ENCODE data around the gene SLC17A3.

Gene SLC17A3, protein sequence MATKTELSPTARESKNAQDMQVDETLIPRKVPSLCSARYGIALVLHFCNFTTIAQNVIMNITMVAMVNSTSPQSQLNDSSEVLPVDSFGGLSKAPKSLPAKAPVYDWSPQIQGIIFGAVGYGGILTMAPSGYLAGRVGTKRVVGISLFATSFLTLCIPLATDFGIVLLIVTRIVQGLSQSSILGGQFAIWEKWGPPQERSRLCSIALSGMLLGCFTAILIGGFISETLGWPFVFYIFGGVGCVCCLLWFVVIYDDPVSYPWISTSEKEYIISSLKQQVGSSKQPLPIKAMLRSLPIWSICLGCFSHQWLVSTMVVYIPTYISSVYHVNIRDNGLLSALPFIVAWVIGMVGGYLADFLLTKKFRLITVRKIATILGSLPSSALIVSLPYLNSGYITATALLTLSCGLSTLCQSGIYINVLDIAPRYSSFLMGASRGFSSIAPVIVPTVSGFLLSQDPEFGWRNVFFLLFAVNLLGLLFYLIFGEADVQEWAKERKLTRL

GRCh38 chr6:25874118-25874517 is at the start of gene SLC17A3:
TSS of gene SLC17A3 (minus strand) at chr6:25874243. CDS start at chr6:25868387, 5,856 bp downstream.
- DNase-seq = no peak

DNA sequence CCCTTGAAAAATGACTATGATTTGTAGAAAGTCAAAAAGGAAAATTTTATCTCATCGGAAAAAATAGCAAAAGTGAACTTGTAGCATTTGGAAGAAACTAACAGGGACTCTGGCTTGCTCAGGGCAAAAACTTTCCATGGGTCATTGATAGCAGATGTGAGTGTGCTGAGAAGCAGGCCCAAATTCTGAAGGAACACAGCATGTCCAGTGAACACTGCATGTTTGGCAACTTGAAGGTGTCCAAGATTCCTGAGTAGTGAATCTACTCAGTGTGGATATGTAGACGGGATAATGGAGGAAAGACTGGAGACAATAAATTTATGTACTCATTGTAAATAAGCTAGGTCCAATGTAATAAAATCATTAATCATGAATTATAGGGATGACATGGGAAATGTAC is 48.3 kb upstream of the SLC17A3 start:
- no peak for DNase-seq

- DNase-seq = no peak
These were observed 47.6 kb upstream of the SLC17A3 start for GRCh38 chr6:25921525-25922203.

DNA sequence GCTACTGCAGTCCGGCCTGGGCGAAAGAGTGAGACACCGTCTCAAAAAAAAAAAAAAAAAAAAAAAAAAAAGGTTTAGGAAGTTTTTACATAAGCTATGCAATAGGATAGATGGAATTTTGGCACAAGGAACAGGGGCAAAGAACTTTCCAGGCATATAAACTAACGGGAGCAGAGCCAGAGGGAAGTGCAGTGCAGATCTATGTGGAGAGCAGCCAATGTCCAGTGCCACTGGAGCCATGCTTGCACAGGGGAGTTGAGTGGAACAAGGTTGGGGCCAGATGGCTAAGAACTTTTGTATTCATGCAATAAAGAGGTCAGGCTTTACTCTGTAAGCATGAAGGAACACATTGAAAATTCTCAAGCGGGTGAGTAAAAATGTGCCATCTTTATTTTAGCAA is 45.6 kb upstream of the SLC17A3 start:
- no peak for DNase-seq

DNA sequence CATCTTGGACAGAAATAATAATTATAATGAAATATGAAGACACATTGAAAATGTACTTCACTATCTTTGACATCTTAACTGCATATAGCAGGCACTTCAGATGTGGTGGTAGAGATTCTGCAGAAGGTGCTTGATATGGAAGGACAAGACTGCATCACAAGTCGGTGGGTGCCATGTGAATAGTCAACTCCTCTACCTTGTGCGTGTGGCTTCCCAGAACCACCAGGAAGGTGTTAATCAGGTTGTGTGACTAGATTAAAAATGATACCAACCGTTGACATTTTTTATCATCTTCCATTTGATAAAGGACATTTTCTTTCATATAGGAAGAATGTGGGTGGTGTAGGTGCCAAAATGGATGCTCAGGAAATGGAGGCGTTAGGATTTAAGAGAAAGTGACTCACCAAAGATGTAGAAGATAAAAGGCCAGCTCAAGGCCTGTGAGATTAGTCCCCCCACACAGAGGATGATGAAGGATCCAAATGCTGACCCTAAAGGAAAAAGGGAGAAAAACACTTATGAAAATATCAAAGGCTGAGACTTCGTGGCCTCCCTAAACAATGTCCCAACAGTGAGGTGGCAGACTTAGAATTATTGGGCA is 44.1 kb upstream of the SLC17A3 start:
- no peak for DNase-seq

DNA sequence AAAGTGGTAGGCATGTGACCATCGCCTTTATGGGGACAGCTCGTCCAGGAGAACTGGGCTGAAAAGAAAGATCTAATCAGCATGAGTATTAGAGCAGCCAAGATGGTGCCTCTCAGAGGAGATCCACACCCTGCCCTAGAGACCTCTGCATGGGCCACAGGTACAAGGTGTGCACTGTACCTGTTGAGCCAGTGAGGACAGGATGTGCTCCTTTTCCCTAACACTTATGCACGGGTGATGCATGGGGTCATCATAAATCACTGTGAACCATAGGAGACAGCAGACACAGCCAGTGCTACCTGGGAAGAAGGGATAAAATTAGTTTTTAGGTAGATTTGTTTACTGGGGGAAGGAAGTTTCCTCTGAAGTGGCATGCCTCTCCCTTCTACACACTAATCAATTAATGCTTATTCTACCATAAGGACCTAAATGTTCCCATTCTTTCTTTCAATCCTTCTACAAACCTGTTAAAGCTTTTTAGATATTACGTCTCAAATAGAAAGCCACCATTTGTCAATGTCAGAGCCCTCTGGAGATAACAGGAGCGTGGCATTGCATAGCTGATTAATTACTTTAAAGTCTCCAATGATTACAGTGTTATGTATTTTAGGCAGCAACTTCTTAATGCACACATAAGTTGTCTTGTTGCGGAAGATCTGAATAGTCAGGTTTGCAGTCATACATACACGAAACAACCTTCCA is 42.9 kb upstream of the SLC17A3 start:
- no peak for DNase-seq

DNA sequence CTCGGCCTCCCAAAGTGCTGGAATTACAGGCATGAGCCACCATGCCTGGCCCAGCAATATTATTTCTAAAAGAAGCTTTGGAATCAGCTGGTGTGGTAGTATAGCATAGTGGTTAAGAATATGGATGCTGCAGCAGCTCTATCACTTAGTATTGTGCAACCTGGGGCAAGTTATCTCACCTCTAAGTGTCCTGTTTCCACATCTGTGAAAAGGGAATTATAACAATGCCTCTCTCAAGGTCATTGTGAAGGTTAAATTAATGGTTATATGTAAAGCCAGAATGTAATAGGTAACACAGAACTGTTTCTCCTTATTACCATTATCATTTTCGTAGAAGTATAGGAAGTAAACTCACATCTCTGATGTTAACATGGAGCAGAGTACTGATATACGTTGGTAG is 42.3 kb upstream of the SLC17A3 start:
- no peak for DNase-seq

DNA sequence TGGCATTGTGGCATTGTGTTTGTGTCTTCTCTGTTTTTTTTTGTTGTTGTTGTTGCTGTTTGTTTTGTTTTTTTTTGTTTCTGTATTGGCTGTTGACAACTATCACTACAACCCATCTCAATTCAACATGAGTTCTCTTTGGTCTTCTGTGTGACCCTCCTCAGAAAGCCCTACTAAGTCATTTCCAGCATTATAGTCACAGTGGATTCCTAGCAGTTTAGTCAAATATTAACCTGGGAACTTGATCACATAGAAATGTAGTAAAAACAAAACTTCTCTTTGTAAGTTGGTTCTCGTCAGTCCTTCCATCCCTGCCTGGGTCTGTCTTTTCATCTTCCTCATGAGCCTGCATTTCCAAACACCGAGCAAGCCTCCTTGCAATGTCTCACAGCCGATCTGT is 39.7 kb upstream of the SLC17A3 start:
- no peak for DNase-seq

GRCh38 chr6:25911351-25911750 is 37.3 kb upstream of the SLC17A3 start:
- no peak for DNase-seq

DNA sequence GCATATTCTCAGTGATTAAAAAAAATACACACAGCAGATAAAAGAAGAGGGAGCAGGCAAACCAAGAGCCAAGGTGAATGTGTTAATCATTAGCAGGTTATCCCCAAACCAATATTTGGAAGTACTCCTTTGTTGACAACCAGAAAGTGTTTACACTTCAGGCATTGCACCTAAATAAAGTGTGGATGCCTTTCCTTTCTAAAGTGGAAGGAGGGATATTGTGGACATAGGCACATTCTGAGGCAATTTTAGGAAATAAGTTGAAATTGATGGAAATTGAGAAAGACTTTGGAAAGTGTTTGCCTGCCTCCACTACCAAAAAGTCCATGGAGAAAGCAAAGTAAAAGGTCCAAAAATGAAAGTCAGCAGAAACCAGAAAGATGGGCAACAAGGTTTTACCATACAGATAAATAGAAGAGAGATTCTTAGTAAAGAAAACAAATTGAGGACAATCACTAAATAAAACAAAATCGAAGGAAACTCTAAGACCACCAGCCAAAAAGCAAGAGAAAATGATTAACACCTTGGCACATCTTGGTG is 33.5 kb upstream of the SLC17A3 start:
- DNase-seq = no peak

DNA sequence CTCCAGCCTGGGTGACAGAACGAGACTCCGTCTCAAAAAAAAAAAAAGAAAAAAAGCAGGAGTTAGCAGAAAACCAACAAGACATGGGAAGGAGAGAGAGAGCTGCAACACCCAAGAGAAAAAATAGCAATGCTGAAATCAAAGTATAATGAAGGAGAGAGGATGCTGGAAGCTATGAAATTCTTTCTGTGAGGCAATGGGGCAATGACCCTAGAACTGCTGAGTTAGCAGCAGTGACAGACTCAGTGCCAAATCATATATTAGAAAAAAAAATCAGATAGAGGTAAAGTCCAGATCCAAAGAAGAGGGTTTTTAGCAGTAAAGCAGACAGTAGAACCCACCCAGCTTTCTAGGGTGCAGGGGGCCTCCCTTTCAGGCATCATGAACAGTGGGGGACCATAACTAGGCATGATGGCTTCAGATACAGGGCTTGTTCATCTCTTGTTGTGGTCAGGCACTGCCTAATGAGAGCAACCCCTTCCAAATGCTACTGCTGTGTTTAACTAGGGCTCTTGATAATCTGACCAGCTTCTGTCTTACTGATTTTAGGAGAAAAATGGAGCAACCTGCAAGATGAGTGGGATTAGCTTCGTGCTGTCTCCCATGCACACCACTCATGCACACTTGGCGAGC is 29.5 kb upstream of the SLC17A3 start:
- DNase-seq = no peak

GRCh38 chr6:25902071-25902470 is 28.0 kb upstream of the SLC17A3 start:
- no peak for DNase-seq

GRCh38 chr6:25900843-25901242 is 26.8 kb upstream of the SLC17A3 start:
- DNase-seq = no peak

DNA sequence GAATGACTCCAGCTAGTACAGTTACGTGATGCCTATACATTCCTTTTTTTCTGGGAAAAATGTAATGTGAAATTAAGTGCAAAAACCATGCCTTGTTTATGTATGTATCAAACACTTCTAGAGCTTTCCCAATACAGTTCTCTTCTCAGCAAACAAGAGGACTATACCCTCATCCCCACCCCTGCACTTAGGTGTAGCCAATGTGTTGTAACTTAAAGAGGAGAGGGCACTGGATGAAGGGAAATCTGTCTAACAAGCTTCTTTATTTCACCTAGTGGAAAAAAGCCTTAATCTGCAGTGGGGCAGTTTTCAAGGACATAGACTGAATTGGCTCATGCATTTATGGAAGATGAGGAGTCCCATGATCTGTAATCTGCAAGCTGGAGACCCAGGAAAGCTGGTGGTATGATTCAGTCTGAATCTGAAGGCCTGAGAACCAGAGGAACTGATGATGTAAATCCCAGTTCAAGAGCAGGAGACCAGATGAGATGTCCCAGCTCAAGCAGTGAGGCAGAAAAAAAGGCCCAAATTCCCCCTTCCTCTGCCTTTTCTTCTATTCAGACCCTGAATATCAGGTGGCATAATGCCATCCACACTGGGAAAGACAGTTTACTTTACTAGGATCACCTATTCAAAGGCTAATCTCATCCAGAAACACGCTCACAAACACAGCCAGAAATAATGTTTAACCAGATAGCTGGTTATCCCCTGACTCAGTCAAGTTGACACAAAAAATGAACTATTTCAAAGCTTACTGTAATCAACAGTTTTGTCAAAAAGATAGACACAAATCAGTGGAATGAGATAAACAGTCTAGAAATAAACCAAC is 25.8 kb upstream of the SLC17A3 start:
- no peak for DNase-seq

DNA sequence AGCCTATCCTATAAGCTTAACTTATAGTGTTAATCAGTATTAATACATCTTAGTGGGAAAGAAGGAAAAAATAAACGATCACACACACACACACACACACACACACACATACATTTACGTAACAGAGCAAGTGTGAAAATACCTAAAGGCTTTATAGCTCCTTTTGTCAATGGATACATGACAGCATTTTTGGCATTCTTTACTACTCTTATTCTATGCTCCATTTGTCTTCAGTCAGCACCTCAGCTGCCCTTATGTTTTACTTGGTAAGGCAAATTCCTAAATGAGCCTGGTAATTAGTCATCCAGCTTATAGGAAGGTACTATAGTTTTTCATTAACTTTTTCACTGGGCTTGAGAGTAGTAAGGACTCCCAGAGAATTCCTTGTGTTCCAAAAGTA is 25.1 kb upstream of the SLC17A3 start:
- DNase-seq = no peak

DNA sequence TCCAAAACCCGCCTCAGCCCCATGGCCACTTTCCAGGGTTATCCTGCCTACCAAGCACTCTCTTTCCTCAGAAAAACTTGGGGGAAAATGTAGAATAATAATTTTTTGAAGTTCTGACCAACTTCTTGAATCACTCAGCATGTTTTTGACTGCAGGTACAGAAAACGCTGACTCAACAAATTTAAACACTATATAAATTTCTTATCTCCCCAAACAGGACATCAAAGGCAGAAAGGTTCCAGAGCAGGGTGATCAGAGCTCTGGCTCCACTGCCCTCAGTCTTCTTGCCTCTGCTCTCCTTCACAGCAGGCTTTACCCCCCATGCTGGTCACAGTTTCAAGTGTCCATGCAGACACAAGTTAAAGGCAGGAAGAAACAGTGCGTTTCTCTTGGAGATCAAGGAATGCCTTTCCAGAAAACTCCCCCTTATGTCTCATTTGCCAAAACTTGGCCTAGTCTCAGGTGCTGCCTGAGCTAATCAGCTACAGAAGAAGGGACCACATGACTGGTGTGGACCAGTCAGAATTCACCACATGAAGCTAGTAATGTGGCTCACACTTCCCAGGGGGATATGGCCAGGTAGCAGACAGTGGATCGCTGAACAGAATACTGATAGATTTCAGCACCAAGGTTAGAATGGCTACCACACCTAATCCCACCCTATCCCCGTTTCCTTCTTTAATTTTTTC is 24.4 kb upstream of the SLC17A3 start:
- no peak for DNase-seq

- no peak for DNase-seq
These were observed 22.2 kb upstream of the SLC17A3 start for GRCh38 chr6:25896252-25896651.

GRCh38 chr6:25895771-25896170 is 21.7 kb upstream of the SLC17A3 start:
- no peak for DNase-seq

DNA sequence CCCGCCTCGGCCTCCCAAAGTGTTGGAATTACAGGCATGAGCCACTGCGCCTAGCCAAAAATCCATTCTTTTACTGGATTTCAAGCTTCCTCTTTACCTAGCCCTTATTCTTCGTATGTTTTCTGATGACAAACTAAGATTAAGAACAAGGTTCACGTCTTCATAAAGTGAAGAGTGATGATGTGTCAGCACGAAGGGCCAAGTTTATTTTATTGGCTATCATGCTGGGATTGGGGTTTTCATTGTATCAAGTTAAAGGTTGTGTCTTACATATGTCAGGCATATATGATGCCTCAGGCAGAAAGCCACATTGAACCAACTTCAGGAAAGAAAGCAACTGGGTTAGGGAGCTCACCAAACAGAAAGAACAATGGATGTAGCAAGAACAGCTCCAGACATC is 19.7 kb upstream of the SLC17A3 start:
- DNase-seq = no peak

DNA sequence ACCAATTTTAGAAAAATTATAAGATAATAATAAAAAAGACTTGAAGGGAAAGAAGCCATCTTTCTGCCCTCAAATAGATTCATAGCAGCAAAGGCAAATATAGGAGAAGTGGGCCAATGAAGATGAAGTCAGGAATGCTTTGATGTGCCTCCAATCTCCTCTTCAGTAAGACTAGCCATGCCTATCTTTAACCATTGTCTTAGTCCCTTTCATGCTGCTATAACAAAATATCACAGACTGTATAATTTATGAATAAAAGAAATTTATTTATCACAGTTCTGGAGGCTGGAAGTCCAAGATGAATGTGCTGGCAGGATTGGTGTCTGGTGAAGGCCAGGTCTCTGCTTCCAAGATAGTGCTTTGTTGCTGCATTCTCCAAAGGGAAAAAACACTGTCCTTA is 18.8 kb upstream of the SLC17A3 start:
- no peak for DNase-seq

Data from SIG-M5 (cell line).